Astrocyte of the spinal cord (primary cell): ENCODE measurements around the gene RDH8.

ENCODE experiments used
- DNase-seq: peaks from one replicate; pipeline ENCODE4 v3.0.0; 2011; ENCODE audit warnings: low read depth, low spot score
- H3K4me3 ChIP-seq: 2 replicates; pipeline ENCODE4 v1.5.1; 2011; ENCODE audit warnings: low read depth, mild to moderate bottlenecking, low read length, moderate library complexity
- CTCF ChIP-seq: IDR thresholded peaks from 2 replicates; pipeline ENCODE4 v1.5.1; 2012; ENCODE audit warnings: low read depth, mild to moderate bottlenecking, low read length, inconsistent platforms
- in situ Hi-C: cut with HindIII; loops from 2 replicates; pipeline ENCODE4 v1.10.0; 2017; ENCODE audit warnings: low sequenced_read_pairs

RDH8 gene

GRCh38 chr19:10043286-10043927, 30.1 kb downstream of the RDH8 start:
- in situ Hi-C loops: no loop called here
- TF ChIP-seq CTCF: no peak
- no peak overlapping the region for H3K4me3 ChIP-seq
- peak; percentile 65 for DNase-seq

- H3K4me3 ChIP-seq: no peak overlapping the region
- in situ Hi-C loops: no loop called here
- no peak for DNase-seq
- TF ChIP-seq CTCF: no peak
Observed at GRCh38 chr19:10044390-10044789, 31.1 kb downstream of the RDH8 start.

- in situ Hi-C loops: no loop called here
- TF ChIP-seq CTCF: no peak
- no peak overlapping the region for H3K4me3 ChIP-seq
- DNase-seq: no peak
Observed at GRCh38 chr19:10045371-10045770, 32.1 kb downstream of the RDH8 start.

GRCh38 chr19:10049626-10050025, 36.3 kb downstream of the RDH8 start:
- H3K4me3 ChIP-seq: no peak overlapping the region
- DNase-seq: no peak
- in situ Hi-C loops: no loop called here
- no peak for TF ChIP-seq CTCF

GRCh38 chr19:10052602-10053360, 39.5 kb downstream of the RDH8 start:
- in situ Hi-C loops: no loop called here
- no peak overlapping the region for H3K4me3 ChIP-seq
- TF ChIP-seq CTCF: no peak
- no peak for DNase-seq

GRCh38 chr19:10061717-10062310, 48.5 kb downstream of the RDH8 start:
- no peak for TF ChIP-seq CTCF
- DNase-seq: no peak
- in situ Hi-C loops: no loop called here
- H3K4me3 ChIP-seq: no peak overlapping the region
